Activated CD4-positive, alpha-beta T cell treated with anti-CD3 and anti-CD28 coated beads, Interleukin-2, amount 10 ng/mL, durations not matched to agents 7 days and 5 days (primary cell): ENCODE results near the gene SYT8. TPM values are rescaled to one million over a fixed set of nuclear protein-coding genes. Genes with fewer than 3 reads are reported as not detected.
A peak's percentile ranks its signal among the peaks of the same experiment; 100 is the strongest.
"Not testable (repeated sequence)": the region's sequence is repeated elsewhere in the genome, so short reads cannot be mapped to it uniquely, and the experiment has no call there.

Experiments
- CTCF ChIA-PET: fragments of 350-600 bp; sonication (Branson Sonifier 250); formaldehyde crosslinking; loops from one replicate; lab custom pipeline; 2021; ENCODE audit warnings: antibody characterized with exemption; lab: Charles Lee
- POLR2A ChIA-PET: fragments of 350-600 bp; sonication (Branson Sonifier 250); formaldehyde crosslinking; loops from one replicate; lab custom pipeline; 2021; ENCODE audit warnings: antibody characterized with exemption; lab: Charles Lee
- DNase-seq: peaks from one replicate; pipeline ENCODE4 v3.0.0-alpha.2; 2020
- H3K27ac Mint-ChIP-seq: one replicate; pipeline ENCODE4 v1.8.0; 2021; ENCODE audit warnings: mild to moderate bottlenecking, moderate library complexity, mixed read lengths
- H3K27me3 Mint-ChIP-seq: one replicate; pipeline ENCODE4 v1.8.0; 2021; ENCODE audit warnings: mixed read lengths
- H3K36me3 Mint-ChIP-seq: one replicate; pipeline ENCODE4 v1.8.0; 2021; ENCODE audit warnings: low read depth, mixed read lengths
- H3K4me1 Mint-ChIP-seq: one replicate; pipeline ENCODE4 v1.8.0; 2021; ENCODE audit warnings: mixed read lengths
- H3K4me3 Mint-ChIP-seq: one replicate; pipeline ENCODE4 v1.8.0; 2021; ENCODE audit warnings: mild to moderate bottlenecking, moderate library complexity, mixed read lengths
- H3K9me3 Mint-ChIP-seq: one replicate; pipeline ENCODE4 v1.8.0; 2021; ENCODE audit warnings: mixed read lengths
- total RNA-seq, 2 experiments: library from RNA; stranded (reverse); gene quantifications; one replicate each; pipeline ENCODE4 v1.2.3, GENCODE V29; 2021

Gene SYT8
- total RNA-seq, 2 experiments from 2014 or later = not detected

DNA sequence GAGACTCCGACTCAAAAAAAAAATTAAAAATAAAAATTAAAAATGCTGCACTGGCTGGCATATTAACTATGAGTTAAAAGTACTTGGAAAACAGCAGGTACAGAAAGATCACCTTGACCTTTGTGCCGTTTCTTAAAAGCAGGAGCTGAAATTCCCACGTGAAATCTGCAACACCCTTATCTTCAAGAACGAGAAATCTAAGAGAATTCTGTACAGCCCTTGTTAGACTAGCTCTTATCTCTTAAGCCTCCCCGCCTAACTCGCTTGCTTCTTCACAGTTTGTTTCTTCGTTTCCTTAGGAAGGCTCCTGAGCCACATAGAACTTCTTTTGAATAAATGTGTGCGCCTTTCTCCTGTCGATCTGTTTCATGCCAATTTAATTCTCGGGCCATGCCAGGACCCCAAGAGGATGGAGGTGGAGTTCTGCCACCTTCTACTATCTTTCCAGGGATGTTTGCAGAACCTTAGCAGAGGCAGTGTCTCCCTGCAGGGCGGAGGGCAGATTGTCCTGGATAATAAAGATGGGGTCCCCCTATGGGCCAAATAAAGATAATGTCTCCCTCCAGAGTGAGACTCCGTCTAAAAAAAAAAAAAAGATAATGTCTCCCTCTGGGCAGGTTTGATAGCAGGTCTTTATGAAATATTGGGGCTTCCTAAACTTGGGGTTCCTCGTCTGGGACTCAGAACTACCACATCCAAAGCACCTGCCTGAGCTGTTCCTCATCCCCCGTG lies 27.4 kb upstream of the SYT8 start:
- H3K36me3 Mint-ChIP-seq = no peaks in the 10 kb centered on the region
- H3K4me1 Mint-ChIP-seq = no peaks in the 10 kb centered on the region
- no peak overlapping the region for H3K27ac Mint-ChIP-seq
- ChIA-PET CTCF (interaction anchor here (1.1 to 1.5 kb wide), 2 partner anchors 22 to 101 kb away, joined by 3 to 5 read pairs; no protein-coding TSS in a partner anchor), POLR2A (no interaction called here)
- no peak overlapping the region for H3K4me3 Mint-ChIP-seq
- peaks cover 14% of the 10 kb centered on the region for H3K27me3 Mint-ChIP-seq
- H3K9me3 Mint-ChIP-seq = no peaks in the 10 kb centered on the region
- no peak for DNase-seq

DNA sequence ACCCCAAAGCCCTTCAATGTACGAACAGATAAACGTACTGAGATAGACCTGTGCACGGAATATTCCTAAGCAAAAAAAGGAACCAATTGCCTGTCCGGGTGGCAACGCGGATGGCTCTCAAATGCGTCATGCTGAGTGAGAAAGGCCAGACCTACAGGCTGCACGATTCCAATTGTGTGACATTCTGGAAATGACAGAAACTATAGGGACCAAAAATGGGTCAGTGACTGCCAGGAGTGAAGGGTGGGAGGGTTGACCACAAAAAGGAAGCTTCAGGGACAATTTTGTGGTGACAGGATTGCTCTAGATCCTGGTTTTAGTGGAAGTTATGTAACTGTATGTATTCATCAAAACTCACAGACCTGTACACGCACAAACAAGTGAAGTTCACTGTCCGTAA lies 24.0 kb upstream of the SYT8 start:
- DNase-seq = no peak
- H3K27me3 Mint-ChIP-seq = peaks cover 14% of the 10 kb centered on the region
- ChIA-PET POLR2A (no interaction called here), CTCF (interaction anchor here (0.6 kb wide), 1 partner anchor 190 kb away, joined by 3 read pairs; no protein-coding TSS in a partner anchor)
- no peaks in the 10 kb centered on the region for H3K4me1 Mint-ChIP-seq
- no peak overlapping the region for H3K27ac Mint-ChIP-seq
- no peak overlapping the region for H3K4me3 Mint-ChIP-seq
- no peaks in the 10 kb centered on the region for H3K9me3 Mint-ChIP-seq
- no peaks in the 10 kb centered on the region for H3K36me3 Mint-ChIP-seq

DNA sequence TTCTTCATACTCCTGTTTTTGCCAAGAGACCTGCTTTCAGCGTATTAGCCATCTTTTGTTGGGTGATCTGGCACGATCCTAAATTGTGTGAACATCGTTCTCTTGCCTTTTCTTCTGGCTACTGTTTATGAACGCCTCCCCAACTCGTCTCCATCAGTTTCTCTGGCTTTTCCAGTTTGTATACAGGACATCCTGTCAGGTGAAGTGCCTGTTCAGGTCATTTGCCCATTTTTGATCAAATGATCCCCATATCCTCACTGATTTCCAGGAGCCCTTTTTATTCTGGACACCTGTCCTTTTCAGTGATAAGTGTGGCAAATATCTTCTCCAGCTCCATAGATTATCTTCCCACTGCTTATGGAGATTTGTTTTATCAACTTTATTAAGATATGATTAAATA lies 22.5 kb upstream of the SYT8 start:
- no peak for DNase-seq
- no peaks in the 10 kb centered on the region for H3K9me3 Mint-ChIP-seq
- H3K27me3 Mint-ChIP-seq = peaks cover 14% of the 10 kb centered on the region
- H3K4me3 Mint-ChIP-seq = no peak overlapping the region
- CTCF ChIA-PET = no interaction called here
- no peak overlapping the region for H3K27ac Mint-ChIP-seq
- no peaks in the 10 kb centered on the region for H3K4me1 Mint-ChIP-seq
- POLR2A ChIA-PET = no interaction called here
- no peaks in the 10 kb centered on the region for H3K36me3 Mint-ChIP-seq

DNA sequence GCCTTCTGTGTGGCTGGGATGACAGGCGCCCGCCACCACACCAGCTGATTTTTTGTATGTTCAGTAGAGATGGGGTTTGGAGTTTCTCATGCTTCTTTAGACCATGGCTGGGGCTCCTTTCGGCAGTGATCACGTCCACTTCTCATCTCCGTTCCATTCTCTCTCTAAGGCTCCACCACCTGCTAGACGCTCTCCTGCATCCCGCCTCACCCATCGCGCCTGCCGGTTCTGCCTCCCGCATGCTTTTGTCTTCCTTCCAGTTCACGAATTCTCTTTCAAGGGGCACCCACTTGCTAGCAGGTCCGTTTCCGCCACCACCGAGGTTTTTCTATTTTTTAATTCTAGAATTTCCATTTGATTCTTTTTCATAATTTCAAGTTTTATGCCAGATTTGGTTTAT lies 22.0 kb upstream of the SYT8 start:
- no peak overlapping the region for H3K27ac Mint-ChIP-seq
- H3K9me3 Mint-ChIP-seq = no peaks in the 10 kb centered on the region
- ChIA-PET POLR2A (interaction anchor here (0.6 kb wide), 1 partner anchor 180 kb away, joined by 3 read pairs; no protein-coding TSS in a partner anchor), CTCF (no interaction called here)
- peaks cover 13% of the 10 kb centered on the region for H3K27me3 Mint-ChIP-seq
- no peak overlapping the region for H3K4me3 Mint-ChIP-seq
- H3K36me3 Mint-ChIP-seq = no peaks in the 10 kb centered on the region
- H3K4me1 Mint-ChIP-seq = no peaks in the 10 kb centered on the region
- no peak for DNase-seq

DNA sequence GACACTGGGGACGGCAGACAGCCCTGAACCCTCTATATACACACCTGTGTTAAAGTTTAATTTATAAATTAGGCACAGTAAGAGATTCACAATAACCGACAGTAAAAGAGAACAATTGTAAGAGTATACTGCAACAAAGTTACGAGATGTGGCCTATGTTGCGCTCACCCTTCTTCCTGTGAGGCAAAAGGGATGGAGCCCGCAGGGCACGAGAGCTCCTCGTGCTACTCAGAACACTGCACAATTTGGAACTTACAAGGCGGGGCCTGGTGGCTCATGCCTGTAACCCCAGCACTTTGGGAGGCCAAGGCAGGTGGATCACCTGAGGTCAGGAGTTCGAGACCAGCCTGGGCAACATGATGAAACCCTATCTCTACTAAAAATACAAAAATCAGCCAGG lies 21.4 kb upstream of the SYT8 start:
- H3K27me3 Mint-ChIP-seq, H3K9me3 Mint-ChIP-seq, H3K4me3 Mint-ChIP-seq, H3K27ac Mint-ChIP-seq, H3K4me1 Mint-ChIP-seq, H3K36me3 Mint-ChIP-seq, DNase-seq, CTCF ChIA-PET: not testable (repeated sequence)
- POLR2A ChIA-PET = interaction anchor here (0.6 kb wide), 1 partner anchor 181 kb away, joined by 3 read pairs; no protein-coding TSS in a partner anchor

DNA sequence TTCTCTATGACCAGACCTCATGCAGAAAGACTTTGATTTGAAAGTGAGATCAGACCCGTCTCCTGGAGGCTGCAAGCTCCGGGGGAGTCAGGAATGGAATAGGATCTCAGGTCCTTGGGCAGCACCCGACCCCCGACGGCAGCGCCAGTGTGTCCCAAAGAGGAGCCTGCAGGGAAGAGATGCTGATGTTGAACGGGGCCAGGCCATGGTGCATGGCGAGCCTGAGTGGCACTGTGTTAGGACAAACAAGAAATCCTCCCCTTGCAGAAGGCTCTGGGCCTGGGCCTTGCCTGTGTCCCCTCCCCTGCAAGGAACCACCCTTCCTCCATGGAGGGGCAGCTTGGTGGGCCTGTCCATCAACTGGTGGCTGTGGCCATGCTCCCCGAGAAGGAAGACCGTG lies 20.1 kb upstream of the SYT8 start:
- DNase-seq = no peak
- Mint-ChIP-seq H3K4me1 (no peaks in the 10 kb centered on the region), H3K27me3 (peaks cover 7% of the 10 kb centered on the region), H3K27ac (no peak overlapping the region), H3K36me3 (no peaks in the 10 kb centered on the region), H3K9me3 (peaks cover 6% of the 10 kb centered on the region), H3K4me3 (no peak overlapping the region)
- CTCF ChIA-PET = interaction anchor here (0.8 to 1.2 kb wide), 2 partner anchors 121 to 136 kb away, joined by 3 to 4 read pairs; no protein-coding TSS in a partner anchor
- POLR2A ChIA-PET = no interaction called here

DNA sequence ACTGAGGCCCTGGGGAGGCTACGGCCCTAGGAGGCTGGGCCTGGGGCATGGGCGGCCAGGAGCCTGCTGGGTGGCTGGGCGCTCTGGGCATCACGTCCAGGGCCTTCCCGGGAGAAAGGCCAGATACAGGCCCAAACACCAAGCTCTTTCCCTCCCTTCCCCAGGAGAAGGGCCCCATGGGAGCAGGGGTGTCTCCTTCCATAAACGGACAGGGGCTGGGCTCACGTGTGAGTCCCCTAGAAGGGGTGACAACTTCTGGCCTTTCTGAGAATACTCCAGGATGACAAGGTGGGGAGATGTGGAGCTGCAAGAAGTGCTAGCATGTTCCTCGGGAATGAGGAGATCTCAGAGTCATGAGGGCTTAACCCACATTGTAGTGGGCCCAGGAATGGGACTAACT lies 19.5 kb upstream of the SYT8 start:
- DNase-seq = no peak
- ChIA-PET POLR2A (no interaction called here), CTCF (interaction anchor here (0.6 to 1.2 kb wide), 3 partner anchors 35 to 783 kb away, joined by 3 to 4 read pairs (median 3); no protein-coding TSS in a partner anchor)

DNA sequence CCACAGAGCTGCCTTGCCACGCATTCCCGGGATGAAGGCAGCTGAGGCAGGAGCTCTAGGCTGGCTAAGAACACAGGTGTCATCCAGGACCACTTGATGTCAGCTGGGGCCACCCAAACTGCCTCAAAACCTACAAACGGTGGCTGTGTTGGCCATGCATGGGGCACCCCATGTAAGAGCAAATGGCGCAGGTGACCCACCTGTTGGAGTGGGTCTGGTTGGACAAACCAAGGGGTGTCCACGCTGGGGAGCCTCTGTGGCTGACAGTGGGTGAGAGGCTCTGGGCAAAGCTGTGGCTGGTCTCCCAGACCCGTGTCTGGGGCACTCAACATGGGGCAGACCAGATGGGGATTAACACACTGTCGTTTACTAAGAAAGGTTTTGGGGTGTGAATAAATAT lies 19.0 kb upstream of the SYT8 start:
- H3K4me1 Mint-ChIP-seq = no peaks in the 10 kb centered on the region

More for the DNA sequence above, 19.5 kb upstream of the SYT8 start:
- Mint-ChIP-seq H3K36me3 (no peaks in the 10 kb centered on the region), H3K27ac (no peak overlapping the region), H3K9me3 (peaks cover 7% of the 10 kb centered on the region), H3K4me1 (no peaks in the 10 kb centered on the region), H3K4me3 (no peak overlapping the region), H3K27me3 (peaks cover 6% of the 10 kb centered on the region)

DNA sequence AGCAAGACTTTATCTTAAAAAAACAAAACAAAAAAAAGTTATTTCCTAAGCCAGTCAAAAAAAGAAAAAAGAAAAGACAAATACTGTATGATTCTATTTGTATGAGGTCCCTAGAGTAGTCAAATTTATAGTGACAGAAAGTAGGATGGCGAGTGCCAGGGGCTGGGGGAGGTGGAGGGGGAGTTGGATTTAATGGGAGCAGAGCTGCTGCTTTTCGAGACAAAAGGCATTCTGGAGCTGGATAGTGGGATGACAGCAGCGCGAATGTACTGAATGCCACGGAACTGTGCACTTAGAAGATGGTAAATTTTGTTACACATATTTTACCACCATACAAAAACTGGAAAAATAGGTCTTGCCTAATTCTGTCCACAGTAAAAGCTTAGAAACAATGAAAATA lies 17.8 kb upstream of the SYT8 start:
- H3K27me3 Mint-ChIP-seq = peaks cover 6% of the 10 kb centered on the region
- CTCF ChIA-PET = interaction anchor here (0.7 to 1.5 kb wide), 4 partner anchors 14 to 243 kb away, joined by 3 to 4 read pairs (median 3); no protein-coding TSS in a partner anchor
- peaks cover 7% of the 10 kb centered on the region for H3K9me3 Mint-ChIP-seq
- no peak for DNase-seq
- POLR2A ChIA-PET = no interaction called here
- no peak overlapping the region for H3K27ac Mint-ChIP-seq
- no peaks in the 10 kb centered on the region for H3K4me1 Mint-ChIP-seq
- H3K4me3 Mint-ChIP-seq = no peak overlapping the region
- no peaks in the 10 kb centered on the region for H3K36me3 Mint-ChIP-seq

More for the DNA sequence above, 19.0 kb upstream of the SYT8 start:
- Mint-ChIP-seq H3K9me3 (peaks cover 7% of the 10 kb centered on the region), H3K4me3 (no peak overlapping the region), H3K27me3 (peaks cover 6% of the 10 kb centered on the region), H3K36me3 (no peaks in the 10 kb centered on the region), H3K27ac (no peak overlapping the region)
- ChIA-PET POLR2A (no interaction called here), CTCF (interaction anchor here (0.6 to 0.7 kb wide), 2 partner anchors 35 to 783 kb away, joined by 3 read pairs; no protein-coding TSS in a partner anchor)
- no peak for DNase-seq

DNA sequence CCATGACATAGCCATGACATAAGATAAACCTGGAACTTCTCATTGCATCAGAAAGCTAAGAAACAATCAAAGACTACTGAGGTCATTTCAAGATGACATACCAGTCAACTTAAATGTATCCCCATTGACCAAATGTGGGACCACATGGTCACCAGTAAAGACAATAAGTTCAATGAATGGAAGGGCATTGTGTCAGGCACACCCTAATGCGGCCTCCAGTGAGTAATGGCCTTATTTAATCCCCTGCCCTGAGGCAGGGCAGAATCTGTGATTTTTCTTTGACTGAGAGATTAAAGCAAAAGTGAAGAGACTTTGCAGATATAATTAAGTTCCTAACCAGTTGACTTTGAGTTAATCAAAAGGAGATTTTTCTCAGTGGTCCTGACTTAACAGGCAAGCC lies 17.3 kb upstream of the SYT8 start:
- no peaks in the 10 kb centered on the region for H3K36me3 Mint-ChIP-seq
- H3K4me1 Mint-ChIP-seq = no peaks in the 10 kb centered on the region
- no peak overlapping the region for H3K27ac Mint-ChIP-seq
- no peak overlapping the region for H3K4me3 Mint-ChIP-seq
- H3K9me3 Mint-ChIP-seq = peaks cover 7% of the 10 kb centered on the region
- peaks cover 3% of the 10 kb centered on the region for H3K27me3 Mint-ChIP-seq
- POLR2A ChIA-PET = no interaction called here
- DNase-seq = no peak
- CTCF ChIA-PET = interaction anchor here (0.7 to 1.5 kb wide), 5 partner anchors 12 to 243 kb away, joined by 3 to 4 read pairs (median 3); no protein-coding TSS in a partner anchor

DNA sequence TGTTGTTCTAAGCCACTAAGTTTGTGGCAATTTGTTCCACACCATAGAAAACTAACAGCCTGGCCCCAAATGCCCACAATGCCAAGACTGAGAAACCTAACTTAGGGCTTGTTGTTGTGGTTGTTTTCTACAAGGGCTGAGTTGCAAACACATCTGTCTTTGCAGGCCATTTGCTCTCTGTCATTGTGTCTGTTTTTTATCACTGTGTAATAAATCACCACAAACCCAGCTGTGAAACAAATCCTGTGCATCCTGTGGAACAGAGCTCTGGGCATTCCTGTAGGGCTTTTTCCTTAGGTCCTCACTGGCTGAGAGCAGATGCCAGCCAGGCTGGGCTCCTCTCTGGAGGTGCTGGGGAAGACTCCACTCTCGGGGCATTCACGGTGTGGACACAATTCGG lies 15.7 kb upstream of the SYT8 start:
- DNase-seq = no peak
- H3K36me3 Mint-ChIP-seq = no peaks in the 10 kb centered on the region
- no peak overlapping the region for H3K4me3 Mint-ChIP-seq
- H3K27ac Mint-ChIP-seq = peak overlapping the region; percentile 34
- H3K27me3 Mint-ChIP-seq = no peaks in the 10 kb centered on the region
- POLR2A ChIA-PET = no interaction called here
- CTCF ChIA-PET = interaction anchor here (1.4 kb wide), 1 partner anchor 14 kb away, joined by 3 read pairs; no protein-coding TSS in a partner anchor
- peaks cover 7% of the 10 kb centered on the region for H3K9me3 Mint-ChIP-seq
- H3K4me1 Mint-ChIP-seq = no peaks in the 10 kb centered on the region

DNA sequence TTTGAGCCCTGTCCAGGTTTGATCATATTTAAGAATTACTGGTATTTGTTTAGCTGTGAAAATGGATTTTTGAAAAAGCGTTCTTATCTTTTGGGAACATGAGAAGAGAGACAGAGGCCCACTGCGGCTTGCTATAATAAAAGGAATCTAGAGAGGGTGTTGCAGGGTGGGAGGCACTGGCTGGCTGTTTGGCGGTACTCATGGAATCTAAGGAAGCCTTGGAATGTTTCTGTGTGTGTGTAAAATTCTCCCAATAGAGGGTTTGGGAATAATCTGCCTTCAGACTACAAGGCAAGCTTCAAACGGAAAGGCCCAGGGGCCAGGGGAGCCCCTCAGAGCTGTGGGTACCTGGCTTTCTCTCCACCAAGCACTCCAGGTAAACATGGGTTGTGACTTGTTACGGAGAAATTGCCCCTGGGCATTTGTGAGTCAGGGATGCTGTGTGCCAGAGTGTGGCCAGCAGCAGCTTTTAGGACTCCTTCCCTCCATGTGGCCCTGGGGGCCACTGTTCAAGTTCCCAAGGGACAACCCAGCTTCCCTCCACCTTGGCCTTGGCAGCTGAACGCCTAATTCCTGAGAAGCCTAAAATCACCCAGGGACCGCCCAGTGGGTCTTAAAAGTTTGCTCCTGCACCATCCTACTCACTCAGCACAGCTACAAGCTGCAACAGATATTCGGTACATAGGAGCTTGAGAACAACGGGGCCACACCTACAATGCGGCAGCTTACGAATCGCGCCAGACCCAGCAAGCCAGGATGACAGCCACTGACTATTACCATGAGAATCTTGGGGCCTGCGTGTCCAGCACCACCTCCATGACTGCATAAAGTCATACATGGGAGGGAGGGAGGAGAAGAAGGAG lies 14.1 kb upstream of the SYT8 start:
- POLR2A ChIA-PET = no interaction called here
- Mint-ChIP-seq H3K4me3 (no peak overlapping the region), H3K4me1 (no peaks in the 10 kb centered on the region), H3K36me3 (no peaks in the 10 kb centered on the region), H3K27me3 (no peaks in the 10 kb centered on the region), H3K27ac (no peak overlapping the region), H3K9me3 (peaks cover 7% of the 10 kb centered on the region)
- DNase-seq = no peak
- CTCF ChIA-PET = interaction anchor here (0.8 to 1.0 kb wide), 2 partner anchors 127 kb away, joined by 3 to 4 read pairs; no protein-coding TSS in a partner anchor
